ENCODE results near the gene MAOB. TPM values are rescaled to one million over a fixed set of nuclear protein-coding genes. Genes with fewer than 3 reads are reported as not detected.

The MAOB gene
- total RNA-seq, 1 experiment from 2014 or later, result 0.74 TPM

DNA sequence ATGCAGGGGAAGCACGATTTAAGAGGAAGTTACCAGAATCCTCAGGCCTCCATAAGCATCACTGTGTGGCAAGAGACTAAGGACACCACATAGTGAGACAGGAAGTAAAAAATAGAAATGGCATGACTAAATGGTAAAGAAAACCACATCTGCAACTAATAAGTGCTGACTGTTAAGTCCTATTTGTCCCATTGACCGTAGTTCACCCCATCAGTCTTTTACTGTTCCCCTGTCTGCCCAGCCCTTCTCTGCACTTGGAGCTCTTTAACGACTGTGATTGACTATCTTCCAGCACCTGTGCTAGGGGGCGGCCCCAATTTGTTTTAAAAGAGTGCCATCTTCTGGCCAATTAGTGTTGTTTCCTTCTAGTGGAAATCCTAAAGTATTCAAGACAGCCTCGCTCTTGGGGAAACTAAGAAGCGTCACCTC lies 132.0 kb downstream of the MAOB start:
- CTCF ChIA-PET, result interaction anchor here (0.6 to 1.9 kb wide), 15 partner anchors 9 to 401 kb away, joined by 3 to 13 read pairs (median 5); no protein-coding TSS in a partner anchor
- DNase-seq (ENCODE audit: low spot score), result peak; percentile 33

DNA sequence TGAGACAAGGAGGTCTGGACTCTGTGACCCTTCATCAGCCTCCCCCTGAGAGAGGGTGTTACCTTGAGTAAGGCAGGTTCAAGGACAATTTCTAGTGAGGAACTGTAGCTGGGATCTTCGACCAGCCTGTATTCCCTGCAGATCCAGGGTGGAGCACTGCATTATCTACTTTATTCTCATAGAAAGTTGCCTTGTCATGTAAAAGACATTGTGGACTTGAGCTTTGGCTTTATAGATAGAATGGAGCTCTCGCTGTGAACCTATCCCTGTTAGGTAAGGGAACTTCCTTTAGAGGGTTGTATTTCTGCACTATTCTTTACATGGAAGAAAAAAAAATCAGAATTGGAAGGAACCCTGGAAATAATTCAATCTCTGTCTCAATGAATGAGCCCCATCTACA lies 134.8 kb downstream of the MAOB start:
- CTCF ChIA-PET, result no interaction called here
- H3K4me3 Mint-ChIP-seq, result no peak overlapping the region
- H3K27ac Mint-ChIP-seq, result no peak overlapping the region
- no peaks in the 10 kb centered on the region for H3K36me3 Mint-ChIP-seq
- no peaks in the 10 kb centered on the region for H3K4me1 Mint-ChIP-seq
- POLR2A ChIA-PET, result no interaction called here
- DNase-seq (ENCODE audit: low spot score) (no peak), ATAC-seq (no peak)
- TF ChIP-seq CREM (CRISPR knock-in tag; IDR thresholded peaks at IDR 0.05), result no peak
- no peak for TF ChIP-seq SP1 (CRISPR knock-in tag; conservative IDR thresholded peaks at IDR 0.05)
- no peak for TF ChIP-seq NR1H2 (CRISPR knock-in tag; IDR thresholded peaks at IDR 0.05)
- no peak for TF ChIP-seq OVOL2 (CRISPR knock-in tag; IDR thresholded peaks at IDR 0.05; ENCODE audit: borderline replicate concordance)
- TF ChIP-seq EMX1 (CRISPR knock-in tag; IDR thresholded peaks at IDR 0.05), result no peak
- TF ChIP-seq MLX (CRISPR knock-in tag; IDR thresholded peaks at IDR 0.05), result no peak
- TF ChIP-seq ZNF512 (CRISPR knock-in tag; IDR thresholded peaks at IDR 0.05; ENCODE audit: borderline replicate concordance), result no peak
- no peak for TF ChIP-seq CREB1 (CRISPR knock-in tag; IDR thresholded peaks at IDR 0.05)
- TF ChIP-seq, protein P1, sequence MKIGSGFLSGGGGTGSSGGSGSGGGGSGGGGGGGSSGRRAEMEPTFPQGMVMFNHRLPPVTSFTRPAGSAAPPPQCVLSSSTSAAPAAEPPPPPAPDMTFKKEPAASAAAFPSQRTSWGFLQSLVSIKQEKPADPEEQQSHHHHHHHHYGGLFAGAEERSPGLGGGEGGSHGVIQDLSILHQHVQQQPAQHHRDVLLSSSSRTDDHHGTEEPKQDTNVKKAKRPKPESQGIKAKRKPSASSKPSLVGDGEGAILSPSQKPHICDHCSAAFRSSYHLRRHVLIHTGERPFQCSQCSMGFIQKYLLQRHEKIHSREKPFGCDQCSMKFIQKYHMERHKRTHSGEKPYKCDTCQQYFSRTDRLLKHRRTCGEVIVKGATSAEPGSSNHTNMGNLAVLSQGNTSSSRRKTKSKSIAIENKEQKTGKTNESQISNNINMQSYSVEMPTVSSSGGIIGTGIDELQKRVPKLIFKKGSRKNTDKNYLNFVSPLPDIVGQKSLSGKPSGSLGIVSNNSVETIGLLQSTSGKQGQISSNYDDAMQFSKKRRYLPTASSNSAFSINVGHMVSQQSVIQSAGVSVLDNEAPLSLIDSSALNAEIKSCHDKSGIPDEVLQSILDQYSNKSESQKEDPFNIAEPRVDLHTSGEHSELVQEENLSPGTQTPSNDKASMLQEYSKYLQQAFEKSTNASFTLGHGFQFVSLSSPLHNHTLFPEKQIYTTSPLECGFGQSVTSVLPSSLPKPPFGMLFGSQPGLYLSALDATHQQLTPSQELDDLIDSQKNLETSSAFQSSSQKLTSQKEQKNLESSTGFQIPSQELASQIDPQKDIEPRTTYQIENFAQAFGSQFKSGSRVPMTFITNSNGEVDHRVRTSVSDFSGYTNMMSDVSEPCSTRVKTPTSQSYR (CRISPR knock-in tag; IDR thresholded peaks at IDR 0.05), result no peak
- TF ChIP-seq ELF4 (CRISPR knock-in tag; IDR thresholded peaks at IDR 0.05; ENCODE audit: low read depth), result no peak
- TF ChIP-seq FOXK1 (CRISPR knock-in tag; IDR thresholded peaks at IDR 0.05), result no peak
- no peak for TF ChIP-seq TEAD1 (CRISPR knock-in tag; IDR thresholded peaks at IDR 0.05)
- peaks cover 3% of the 10 kb centered on the region; the same call in 1 of the 2 replicates for H3K9me3 Mint-ChIP-seq
- H3K27me3 Mint-ChIP-seq (ENCODE audit: low read depth), result no peaks in the 10 kb centered on the region; the same call in 1 of the 2 replicates

More for the DNA sequence above, 132.0 kb downstream of the MAOB start:
- H3K27ac Mint-ChIP-seq, result no peak overlapping the region
- H3K9me3 Mint-ChIP-seq, result peaks cover 7% of the 10 kb centered on the region; the same call in 1 of the 2 replicates
- H3K27me3 Mint-ChIP-seq (ENCODE audit: low read depth), result no peaks in the 10 kb centered on the region; the same call in 1 of the 2 replicates
- peak; percentile 80 for ATAC-seq
- H3K4me1 Mint-ChIP-seq, result no peaks in the 10 kb centered on the region
- TF ChIP-seq OVOL2 (CRISPR knock-in tag; IDR thresholded peaks at IDR 0.05; ENCODE audit: borderline replicate concordance) (no peak), CBFB (CRISPR knock-in tag; IDR thresholded peaks at IDR 0.05; ENCODE audit: low read depth) (no peak), NR2C2 (CRISPR knock-in tag; IDR thresholded peaks at IDR 0.05) (no peak), NFYB (CRISPR knock-in tag; conservative IDR thresholded peaks at IDR 0.05; ENCODE audit: low read depth) (no peak)
- TF ChIP-seq, protein P2, sequence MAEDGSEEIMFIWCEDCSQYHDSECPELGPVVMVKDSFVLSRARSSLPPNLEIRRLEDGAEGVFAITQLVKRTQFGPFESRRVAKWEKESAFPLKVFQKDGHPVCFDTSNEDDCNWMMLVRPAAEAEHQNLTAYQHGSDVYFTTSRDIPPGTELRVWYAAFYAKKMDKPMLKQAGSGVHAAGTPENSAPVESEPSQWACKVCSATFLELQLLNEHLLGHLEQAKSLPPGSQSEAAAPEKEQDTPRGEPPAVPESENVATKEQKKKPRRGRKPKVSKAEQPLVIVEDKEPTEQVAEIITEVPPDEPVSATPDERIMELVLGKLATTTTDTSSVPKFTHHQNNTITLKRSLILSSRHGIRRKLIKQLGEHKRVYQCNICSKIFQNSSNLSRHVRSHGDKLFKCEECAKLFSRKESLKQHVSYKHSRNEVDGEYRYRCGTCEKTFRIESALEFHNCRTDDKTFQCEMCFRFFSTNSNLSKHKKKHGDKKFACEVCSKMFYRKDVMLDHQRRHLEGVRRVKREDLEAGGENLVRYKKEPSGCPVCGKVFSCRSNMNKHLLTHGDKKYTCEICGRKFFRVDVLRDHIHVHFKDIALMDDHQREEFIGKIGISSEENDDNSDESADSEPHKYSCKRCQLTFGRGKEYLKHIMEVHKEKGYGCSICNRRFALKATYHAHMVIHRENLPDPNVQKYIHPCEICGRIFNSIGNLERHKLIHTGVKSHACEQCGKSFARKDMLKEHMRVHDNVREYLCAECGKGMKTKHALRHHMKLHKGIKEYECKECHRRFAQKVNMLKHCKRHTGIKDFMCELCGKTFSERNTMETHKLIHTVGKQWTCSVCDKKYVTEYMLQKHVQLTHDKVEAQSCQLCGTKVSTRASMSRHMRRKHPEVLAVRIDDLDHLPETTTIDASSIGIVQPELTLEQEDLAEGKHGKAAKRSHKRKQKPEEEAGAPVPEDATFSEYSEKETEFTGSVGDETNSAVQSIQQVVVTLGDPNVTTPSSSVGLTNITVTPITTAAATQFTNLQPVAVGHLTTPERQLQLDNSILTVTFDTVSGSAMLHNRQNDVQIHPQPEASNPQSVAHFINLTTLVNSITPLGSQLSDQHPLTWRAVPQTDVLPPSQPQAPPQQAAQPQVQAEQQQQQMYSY (CRISPR knock-in tag; IDR thresholded peaks at IDR 0.05), result no peak
- TF ChIP-seq, protein P3, sequence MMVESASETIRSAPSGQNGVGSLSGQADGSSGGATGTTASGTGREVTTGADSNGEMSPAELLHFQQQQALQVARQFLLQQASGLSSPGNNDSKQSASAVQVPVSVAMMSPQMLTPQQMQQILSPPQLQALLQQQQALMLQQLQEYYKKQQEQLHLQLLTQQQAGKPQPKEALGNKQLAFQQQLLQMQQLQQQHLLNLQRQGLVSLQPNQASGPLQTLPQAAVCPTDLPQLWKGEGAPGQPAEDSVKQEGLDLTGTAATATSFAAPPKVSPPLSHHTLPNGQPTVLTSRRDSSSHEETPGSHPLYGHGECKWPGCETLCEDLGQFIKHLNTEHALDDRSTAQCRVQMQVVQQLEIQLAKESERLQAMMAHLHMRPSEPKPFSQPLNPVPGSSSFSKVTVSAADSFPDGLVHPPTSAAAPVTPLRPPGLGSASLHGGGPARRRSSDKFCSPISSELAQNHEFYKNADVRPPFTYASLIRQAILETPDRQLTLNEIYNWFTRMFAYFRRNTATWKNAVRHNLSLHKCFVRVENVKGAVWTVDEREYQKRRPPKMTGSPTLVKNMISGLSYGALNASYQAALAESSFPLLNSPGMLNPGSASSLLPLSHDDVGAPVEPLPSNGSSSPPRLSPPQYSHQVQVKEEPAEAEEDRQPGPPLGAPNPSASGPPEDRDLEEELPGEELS (CRISPR knock-in tag; IDR thresholded peaks at IDR 0.05), result no peak
- H3K36me3 Mint-ChIP-seq, result no peaks in the 10 kb centered on the region
- POLR2A ChIA-PET, result no interaction called here
- H3K4me3 Mint-ChIP-seq, result no peak overlapping the region
